C4-2B (cell line): ENCODE data around the gene NAPG.

Experiments used
- ZFX ChIP-seq: fragments of 450-650 bp; IDR thresholded peaks from 2 replicates; pipeline ENCODE4 v1.6.1; 2017
- TF ChIP-seq, protein P1 (sequence below): fragments of 450-650 bp; conservative IDR thresholded peaks from 2 replicates; pipeline ENCODE4 v1.5.1; 2017; ENCODE audit warnings: mild to moderate bottlenecking

DNA sequence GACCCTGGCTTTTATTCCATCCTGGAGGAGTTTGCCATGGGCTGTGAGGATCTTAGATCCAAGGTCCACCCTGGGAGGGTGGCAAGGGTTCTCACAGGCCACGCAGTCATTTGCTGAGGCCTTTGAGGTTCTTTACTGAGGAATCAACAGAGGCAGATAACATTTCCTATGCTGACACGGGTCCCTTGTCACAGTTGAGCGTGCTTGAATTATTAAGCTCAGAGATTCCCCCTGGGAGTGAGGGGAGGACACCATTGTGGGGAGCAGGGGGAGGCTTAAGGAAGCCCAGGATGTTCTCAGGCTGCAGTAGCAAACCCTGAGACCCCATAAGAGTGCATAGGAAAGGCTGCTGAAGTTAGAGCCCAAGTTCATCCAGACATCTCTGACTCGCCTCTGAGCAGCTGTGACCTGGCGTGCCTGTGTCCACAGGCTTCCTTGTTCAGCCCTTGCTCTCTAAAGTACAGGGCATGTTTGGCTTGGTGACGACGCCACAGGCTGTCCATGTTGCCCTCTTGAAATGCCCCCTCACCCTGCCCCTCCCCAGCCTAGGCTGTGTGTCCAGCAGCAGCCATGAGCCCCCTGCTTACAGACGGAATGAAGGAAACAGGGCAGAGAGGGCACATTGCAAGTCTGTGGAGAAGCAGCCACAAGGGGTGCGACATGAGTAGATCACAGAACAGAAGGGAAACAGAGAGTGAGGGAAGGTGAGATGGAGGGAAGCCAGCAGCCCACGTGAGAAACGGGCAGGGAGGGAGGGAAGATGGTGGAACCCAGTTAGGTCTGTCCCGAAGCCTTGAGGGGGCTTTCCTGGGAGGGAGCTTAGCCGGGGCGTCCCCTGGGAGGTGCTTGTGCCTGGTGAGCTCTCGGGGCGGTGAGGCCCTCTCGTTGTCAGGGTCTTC, 34.0 kb downstream of the NAPG start:
- TF ChIP-seq, protein P1, sequence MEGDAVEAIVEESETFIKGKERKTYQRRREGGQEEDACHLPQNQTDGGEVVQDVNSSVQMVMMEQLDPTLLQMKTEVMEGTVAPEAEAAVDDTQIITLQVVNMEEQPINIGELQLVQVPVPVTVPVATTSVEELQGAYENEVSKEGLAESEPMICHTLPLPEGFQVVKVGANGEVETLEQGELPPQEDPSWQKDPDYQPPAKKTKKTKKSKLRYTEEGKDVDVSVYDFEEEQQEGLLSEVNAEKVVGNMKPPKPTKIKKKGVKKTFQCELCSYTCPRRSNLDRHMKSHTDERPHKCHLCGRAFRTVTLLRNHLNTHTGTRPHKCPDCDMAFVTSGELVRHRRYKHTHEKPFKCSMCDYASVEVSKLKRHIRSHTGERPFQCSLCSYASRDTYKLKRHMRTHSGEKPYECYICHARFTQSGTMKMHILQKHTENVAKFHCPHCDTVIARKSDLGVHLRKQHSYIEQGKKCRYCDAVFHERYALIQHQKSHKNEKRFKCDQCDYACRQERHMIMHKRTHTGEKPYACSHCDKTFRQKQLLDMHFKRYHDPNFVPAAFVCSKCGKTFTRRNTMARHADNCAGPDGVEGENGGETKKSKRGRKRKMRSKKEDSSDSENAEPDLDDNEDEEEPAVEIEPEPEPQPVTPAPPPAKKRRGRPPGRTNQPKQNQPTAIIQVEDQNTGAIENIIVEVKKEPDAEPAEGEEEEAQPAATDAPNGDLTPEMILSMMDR, result no peak
- TF ChIP-seq ZFX, result no peak
